GM19397 (cell line): ENCODE results near the gene TMEM62.
"Not testable (repeated sequence)": the region's sequence is repeated elsewhere in the genome, so short reads cannot be mapped to it uniquely, and the experiment has no call there.

Experiments
- ATAC-seq: cut with Tn5 transposase; IDR thresholded peaks from one replicate; pipeline ENCODE4 v1.9.1; 2021; ENCODE audit warnings: mild to moderate bottlenecking, moderate library complexity; ENCODE audit not compliant: unreplicated experiment

TMEM62 gene

GRCh38 chr15:43207024-43207423 lies 73.6 kb downstream of the TMEM62 start:
- ATAC-seq: no peak

DNA sequence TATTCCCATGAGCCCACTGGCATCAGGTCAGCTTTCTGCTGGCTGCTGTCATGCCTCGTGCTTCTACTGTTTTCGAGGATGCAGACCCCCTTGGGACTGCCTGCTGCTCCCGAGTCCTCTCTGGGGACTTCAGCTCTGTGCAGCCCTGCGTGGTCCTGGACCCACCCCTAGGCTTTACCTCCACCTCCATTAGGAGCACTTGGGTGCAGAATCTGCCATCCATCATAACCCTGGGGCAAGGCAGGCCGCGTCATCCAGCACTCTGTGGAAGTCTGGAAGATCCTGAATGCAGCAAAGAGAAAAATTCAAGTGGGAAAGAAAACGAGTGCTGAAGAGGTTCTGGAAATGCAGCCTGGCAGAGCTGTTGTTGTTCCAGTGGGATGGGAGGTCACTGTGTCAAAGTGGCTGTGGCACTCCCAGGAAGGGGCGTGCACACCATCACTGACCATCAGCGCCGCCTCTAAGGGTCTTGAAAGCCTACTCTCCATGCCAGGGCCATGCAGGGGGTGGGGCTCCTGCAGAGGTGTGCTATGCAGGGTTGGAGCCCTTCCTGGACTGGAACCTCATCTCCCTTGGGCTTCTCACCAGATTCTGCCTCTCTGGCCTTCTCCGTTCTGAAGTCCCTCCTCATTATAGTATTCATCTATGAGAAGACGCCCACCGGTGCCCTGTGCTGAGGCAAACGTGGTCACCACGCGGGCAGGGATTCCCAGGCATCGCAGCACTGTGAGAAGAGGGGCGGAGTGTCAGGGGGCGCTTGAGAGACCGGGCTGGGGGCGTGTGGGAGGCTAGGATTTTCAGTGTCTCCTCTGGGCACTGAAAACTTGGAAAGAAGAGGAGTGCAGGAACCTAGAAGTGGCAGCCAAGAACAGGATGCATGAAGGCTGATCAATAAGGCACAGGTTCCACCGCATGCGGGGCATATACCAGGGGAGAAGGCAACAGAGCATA lies 74.9 kb downstream of the TMEM62 start:
- ATAC-seq: no peak

DNA sequence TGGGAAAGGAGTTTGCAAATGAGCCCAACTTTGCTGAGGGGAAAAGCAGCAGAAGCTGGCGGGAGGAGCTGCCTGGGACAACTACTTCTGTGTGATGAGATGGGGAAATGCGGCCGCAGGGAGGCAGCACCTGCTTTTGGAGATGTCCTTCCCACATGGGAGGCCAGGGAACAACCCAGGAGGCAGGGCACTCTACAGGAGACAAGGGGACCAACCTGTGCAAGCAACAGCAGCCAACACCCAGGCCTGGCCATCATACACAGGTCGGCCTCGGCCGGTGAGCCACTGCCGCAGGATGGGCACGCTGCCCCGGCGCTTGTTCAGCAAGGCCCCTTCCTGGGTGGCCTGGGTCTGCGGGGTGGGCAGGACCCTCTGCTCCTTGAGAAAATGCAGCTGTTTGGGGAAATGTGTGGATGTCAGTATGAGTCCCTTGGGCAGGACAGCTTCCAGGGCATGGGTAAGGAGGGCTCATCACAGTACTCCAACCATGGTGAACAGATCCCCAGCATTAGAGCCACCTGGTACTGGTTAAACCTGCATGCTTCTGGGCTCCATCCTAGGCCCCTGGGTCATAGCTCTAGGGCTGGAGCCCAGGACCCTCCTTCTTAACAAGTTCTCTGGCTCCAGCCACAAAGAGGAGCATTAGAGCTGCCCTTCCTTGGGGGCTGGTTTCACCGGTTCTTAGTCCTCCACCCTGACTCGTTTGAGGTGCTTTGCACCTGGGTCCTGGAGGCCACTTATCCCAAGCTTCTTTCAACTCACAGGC lies 75.9 kb downstream of the TMEM62 start:
- no peak for ATAC-seq

- no peak for ATAC-seq
Observed at GRCh38 chr15:43210172-43210745, 76.9 kb downstream of the TMEM62 start.

- ATAC-seq: no peak
Observed at GRCh38 chr15:43210807-43211206, 77.4 kb downstream of the TMEM62 start.

GRCh38 chr15:43211224-43211735 lies 77.9 kb downstream of the TMEM62 start:
- ATAC-seq: no peak

- ATAC-seq: no peak
Observed at GRCh38 chr15:43212299-43212698, 78.9 kb downstream of the TMEM62 start.

DNA sequence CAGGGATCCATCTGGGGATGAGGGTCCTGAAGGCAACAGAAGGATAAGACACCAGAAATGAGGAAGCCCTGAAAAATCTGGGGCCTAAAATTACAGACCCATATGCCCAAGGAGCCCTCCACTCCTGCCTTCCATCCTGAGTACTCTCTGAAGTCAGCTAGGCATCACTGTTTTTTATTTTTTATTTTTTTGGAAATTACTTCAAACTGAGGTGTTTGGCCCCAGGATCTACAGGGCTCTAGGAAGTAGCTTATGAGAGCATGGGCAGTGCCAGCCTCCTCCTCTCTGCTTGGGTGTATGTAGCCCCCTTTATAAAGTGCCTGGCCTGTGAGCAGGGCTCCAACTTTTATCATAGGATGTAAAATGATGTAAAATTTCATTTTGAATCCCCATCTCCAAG lies 79.6 kb downstream of the TMEM62 start:
- ATAC-seq: no peak

DNA sequence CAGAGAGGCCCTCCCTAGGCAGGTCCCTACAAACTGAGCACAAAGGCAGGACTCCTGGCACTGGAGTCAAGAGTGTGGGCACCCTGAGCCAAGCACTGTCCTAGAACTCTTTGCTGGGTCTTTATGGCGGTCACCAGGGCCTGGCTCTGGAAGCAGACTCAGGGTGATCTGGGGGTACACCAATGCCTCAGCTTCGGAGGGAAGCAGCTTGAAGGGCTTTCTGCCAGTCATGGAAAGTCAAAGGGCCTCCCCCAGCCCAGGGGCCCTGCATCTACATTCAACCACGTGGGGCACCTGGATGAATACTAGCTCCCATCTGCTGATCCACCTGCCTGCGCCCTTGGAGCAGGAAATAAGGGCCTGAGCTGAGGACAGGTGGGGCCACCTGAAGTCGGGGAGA lies 80.1 kb downstream of the TMEM62 start:
- no peak for ATAC-seq

DNA sequence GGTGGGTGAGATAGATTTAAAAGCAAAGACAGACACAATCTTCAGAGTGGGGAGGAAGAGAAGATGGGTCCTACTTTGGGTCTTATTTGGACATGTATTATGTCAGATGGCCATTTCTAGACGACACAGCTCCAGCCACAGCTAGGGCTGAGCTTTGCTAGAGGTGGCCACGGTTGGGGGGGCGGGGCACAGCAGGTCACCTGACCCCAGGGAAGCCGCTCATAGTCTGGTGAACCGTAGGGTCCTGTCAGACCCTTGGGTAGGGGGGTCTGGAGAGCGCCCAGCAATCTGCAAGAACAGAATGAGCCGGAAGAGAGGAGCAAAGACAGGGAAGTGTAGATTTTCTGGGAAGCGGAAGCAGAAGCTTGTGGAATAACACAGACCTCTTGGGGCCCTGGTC lies 80.8 kb downstream of the TMEM62 start:
- no peak for ATAC-seq

GRCh38 chr15:43214592-43215295 lies 81.4 kb downstream of the TMEM62 start:
- ATAC-seq: no peak

DNA sequence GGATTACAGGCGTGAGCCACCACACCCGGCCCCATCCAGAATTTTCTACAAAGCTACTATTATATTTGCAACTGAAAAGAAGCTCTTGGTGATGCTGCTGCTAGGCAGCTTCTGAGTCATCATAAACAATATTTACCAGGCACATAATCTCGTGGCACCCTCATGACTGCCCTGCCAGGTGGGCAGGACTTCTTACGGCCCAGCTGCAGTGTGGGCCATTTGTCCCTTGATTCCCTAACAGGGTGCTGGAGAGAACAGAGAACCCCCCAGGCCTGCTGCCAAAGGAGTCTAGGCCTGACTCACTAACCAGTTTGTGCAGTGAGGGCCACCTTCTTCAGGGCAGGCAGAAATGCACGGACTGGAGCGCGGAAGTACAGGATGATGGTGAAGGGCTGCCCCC lies 82.6 kb downstream of the TMEM62 start:
- ATAC-seq: no peak

DNA sequence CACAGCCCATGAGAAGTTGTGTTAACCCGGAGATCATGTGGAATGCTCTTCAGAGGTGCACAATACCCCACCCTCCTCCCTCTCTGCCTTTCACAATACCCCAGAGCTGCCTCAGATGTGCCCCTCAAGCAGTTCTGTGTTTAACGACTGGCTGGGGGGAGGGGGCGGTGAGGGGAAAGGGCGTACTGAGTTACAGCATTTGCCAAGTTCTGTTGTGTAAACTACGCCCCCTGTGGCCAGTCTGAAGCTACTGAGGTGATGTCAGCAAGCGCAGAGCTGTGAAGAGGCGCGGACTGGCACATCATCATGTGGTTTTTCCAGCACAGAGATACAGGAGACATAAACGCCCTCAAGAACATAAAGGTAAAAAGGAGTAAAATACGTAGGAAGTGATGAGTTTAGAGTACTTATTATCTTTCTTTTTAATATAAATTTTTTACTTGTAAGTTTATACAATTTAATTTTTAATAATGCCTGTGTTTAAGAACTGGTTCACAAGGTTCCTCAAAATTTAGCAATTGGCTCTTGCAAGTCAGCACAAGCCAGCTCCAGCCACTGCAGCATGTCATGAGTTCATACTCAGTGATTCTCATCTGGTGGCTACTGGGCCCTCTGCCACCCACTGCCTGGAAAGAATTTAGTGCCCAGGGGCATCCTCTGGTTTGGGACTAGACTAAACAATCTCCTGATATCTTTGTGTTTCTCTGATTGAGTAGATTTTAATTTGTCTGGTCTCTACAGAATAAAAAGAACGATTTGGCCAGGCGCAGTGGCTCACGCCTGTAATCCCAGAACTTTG lies 85.7 kb downstream of the TMEM62 start:
- ATAC-seq: no peak

DNA sequence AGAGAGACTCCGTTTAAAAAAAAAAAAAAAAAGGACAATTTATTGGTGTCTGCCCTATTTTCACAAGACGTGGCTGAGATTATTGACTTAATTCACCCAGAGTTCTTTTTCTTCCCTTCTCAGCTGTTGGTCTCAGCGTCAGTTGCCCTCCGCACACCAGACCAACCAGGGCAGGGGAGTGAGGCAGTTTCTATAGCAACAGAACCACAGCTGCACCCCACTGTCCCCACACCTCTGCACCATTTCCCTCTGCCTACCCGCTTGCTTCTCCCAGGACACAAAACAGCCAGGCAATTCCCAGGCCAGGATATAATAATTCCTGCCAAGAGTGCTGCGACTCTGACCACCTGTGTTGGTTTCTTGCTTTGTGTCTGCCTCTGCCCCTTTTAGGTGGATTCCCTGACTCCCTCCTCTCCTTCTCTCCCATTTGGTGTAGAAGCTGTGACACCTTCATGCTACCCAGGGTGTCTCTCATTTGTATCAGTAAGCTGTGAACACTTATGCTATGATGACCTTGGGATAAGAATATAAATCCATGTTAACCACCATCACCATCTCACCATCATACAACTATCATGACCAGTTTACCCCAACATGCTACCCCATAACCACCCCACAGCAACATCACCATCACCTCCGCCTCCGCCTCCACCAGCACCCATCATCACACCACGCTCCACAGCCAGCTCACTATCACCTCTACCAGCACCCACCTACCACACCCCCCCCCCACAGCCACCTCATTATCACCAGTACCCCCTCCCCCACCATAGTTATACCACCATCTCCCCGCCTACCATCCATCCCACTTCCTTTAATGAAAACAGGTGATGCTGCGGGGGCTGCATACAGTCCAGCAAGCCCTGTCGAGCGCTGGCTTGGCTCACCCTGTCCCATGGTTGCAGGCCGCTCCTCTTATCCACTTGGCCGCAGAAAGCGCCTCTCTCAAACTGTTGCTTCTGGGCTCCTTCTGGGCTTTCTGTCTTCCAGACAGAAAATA lies 86.8 kb downstream of the TMEM62 start:
- no peak for ATAC-seq

DNA sequence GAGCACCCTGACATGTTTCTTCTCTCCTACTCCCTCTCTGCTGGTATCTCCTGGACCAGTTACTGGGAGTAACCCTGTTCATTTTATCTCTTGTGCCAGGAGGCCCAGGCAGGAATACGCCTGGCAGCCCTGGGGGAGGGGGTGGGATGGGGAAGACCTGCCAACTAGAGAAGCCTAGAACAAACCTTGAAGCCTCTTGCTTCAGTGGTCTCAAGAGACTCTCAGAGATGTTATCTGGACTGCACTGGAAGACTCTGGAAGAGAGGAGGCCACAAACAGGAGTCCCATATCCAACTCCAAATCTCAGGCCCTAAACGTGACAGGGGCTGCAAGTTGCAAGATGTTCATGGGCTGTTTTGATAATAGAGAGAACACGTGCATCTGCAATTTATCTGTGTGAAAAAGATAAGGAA lies 87.6 kb downstream of the TMEM62 start, which contains the start of gene EPB42:
Gene EPB42 (minus strand): TSS at position 28 of the 413 bp plus-strand sequence. CDS start 193 bp downstream, outside the sequence.
- no peak for ATAC-seq

GRCh38 chr15:43221422-43221821 lies 88.0 kb downstream of the TMEM62 start:
- no peak for ATAC-seq

- ATAC-seq: no peak
Observed at GRCh38 chr15:43225201-43225949, 92.0 kb downstream of the TMEM62 start.

GRCh38 chr15:43225950-43226255 lies 92.5 kb downstream of the TMEM62 start:
- not testable (repeated sequence) for ATAC-seq
